H1 (cell line): ENCODE measurements around the gene ITPR3. TPM values are rescaled to one million over a fixed set of nuclear protein-coding genes. Genes with fewer than 3 reads are reported as not detected.

Source experiments
- ASH2L ChIP-seq: fragments of 200-600, 300-600 bp; sonication (generic); IDR thresholded peaks from one replicate; pipeline ENCODE4 v1.7.1; 2017; ENCODE audit warnings: low read length
- JUN ChIP-seq: IDR thresholded peaks from 2 replicates; pipeline ENCODE4 v1.6.1; 2011; ENCODE audit warnings: low read depth, mild to moderate bottlenecking, improper control_type of control experiment, low read length
- RBBP5 ChIP-seq: IDR thresholded peaks from 2 replicates; pipeline ENCODE4 v1.7.1; 2012; ENCODE audit warnings: low read depth, mild to moderate bottlenecking, inconsistent platforms, low read length, moderate library complexity, borderline replicate concordance
- SP1 ChIP-seq: IDR thresholded peaks from 2 replicates; pipeline ENCODE4 v1.6.1; 2011; ENCODE audit warnings: low read depth, low read length
- polyA plus RNA-seq, 7 experiments: library from polyadenylated mRNA; depleted of rRNA in 3 of 7; stranded (reverse) in 5 of 7; unstranded in 2 of 7; fragments of >200 nt in 5 of 7; fragments of 200-250 nt in 2 of 7; gene quantifications; 1 replicate in 5 of 7; 2 replicates in 1 of 7; 4 replicates in 1 of 7; pipeline versions ENCODE4 v1.2.1 to v1.2.3, GENCODE V29; 2011 to 2013; ENCODE audit warnings: missing spikeins in 2 of 7, mixed read lengths in 2 of 7
- total RNA-seq: library from RNA; stranded (reverse); fragmentation: NEBNext Ultra II Directional; extraction: Animal tissue kit (Norgen Biotek cat#: 25700); gene quantifications from 2 replicates; pipeline ENCODE4 v1.2.1, GENCODE V29; 2021
- TF ChIP-seq, protein P1 (sequence below), 3 experiments: IDR thresholded peaks; 1 replicate in 2 of 3; 2 replicates in 1 of 3; pipeline versions ENCODE4 v1.5.1 to v1.6.1; 2011; ENCODE audit warnings: low read length in 3 of 3, mild to moderate bottlenecking in 3 of 3, inconsistent platforms in 2 of 3, low read depth in 1 of 3, moderate library complexity in 1 of 3; ENCODE audit not compliant: insufficient read depth in 1 of 3; ENCODE audit errors: control extremely low read depth in 1 of 3

ITPR3 gene
- total and polyA plus RNA-seq, 2 of the 8 experiments (the other 6 are each of a cell fraction or from before 2014, with no cell fraction given), result 29.1 to 45.7 TPM

DNA sequence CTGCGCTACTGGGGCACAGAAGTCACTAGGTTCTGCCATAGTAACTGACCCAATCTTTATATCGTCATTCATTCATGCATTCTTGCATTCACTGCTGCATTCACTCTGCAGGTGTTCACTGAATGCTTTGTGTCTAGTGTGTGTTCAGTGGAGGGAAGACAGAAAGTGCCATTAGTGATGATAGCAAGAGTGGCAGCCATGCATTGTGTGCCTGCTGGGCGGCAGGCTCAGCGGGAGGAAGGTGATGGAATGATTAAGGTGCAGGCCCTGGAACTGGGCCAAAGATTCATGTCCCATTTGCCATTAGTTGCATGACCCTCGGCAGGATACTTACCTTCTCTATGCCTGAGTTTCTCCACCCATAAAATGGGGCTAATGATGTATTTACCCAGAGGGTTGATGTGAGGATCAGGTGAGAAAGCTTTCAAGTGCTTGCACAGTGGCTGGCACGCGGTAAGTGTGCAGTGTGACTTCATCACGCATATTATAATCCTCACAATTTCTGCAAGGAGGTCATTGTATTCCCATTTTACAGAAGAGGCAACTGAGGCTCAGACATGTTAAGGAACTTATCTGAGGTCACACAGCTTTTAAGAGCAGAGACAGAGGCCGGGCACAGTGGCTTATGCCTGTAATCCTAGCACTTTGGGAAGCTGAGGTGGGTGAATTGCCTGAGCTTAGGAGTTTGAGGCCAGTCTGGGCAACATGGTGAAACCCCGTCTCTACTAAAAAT lies 40.1 kb downstream of the ITPR3 start (continued):
- TF ChIP-seq ASH2L (no peak), JUN (no peak), SP1 (no peak), RBBP5 (no peak)
- TF ChIP-seq, protein P1, sequence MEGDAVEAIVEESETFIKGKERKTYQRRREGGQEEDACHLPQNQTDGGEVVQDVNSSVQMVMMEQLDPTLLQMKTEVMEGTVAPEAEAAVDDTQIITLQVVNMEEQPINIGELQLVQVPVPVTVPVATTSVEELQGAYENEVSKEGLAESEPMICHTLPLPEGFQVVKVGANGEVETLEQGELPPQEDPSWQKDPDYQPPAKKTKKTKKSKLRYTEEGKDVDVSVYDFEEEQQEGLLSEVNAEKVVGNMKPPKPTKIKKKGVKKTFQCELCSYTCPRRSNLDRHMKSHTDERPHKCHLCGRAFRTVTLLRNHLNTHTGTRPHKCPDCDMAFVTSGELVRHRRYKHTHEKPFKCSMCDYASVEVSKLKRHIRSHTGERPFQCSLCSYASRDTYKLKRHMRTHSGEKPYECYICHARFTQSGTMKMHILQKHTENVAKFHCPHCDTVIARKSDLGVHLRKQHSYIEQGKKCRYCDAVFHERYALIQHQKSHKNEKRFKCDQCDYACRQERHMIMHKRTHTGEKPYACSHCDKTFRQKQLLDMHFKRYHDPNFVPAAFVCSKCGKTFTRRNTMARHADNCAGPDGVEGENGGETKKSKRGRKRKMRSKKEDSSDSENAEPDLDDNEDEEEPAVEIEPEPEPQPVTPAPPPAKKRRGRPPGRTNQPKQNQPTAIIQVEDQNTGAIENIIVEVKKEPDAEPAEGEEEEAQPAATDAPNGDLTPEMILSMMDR (IDR thresholded peaks at IDR 0.05; ENCODE audit: control extremely low read depth in 1 of 3, insufficient read depth in 1 of 3, low read depth in 1 of 3, low read length in 3 of 3), result no peak
